ELF-1 (cell line): ENCODE measurements around the gene TGFBI.
A peak's percentile ranks its signal among the peaks of the same experiment; 100 is the strongest.

Experiments used
- DNase-seq: peaks from one replicate; pipeline ENCODE4 v3.0.0-alpha.2; 2016; ENCODE audit warnings: low read depth, low spot score

The TGFBI gene

GRCh38 chr5:136087961-136088871 is 59.4 kb downstream of the TGFBI start:
- DNase-seq: no peak

GRCh38 chr5:136089791-136090190 is 61.0 kb downstream of the TGFBI start:
- no peak for DNase-seq

- DNase-seq: no peak
These were observed 61.5 kb downstream of the TGFBI start for GRCh38 chr5:136090319-136090718.

GRCh38 chr5:136094189-136094912 is 65.6 kb downstream of the TGFBI start:
- DNase-seq: no peak

DNA sequence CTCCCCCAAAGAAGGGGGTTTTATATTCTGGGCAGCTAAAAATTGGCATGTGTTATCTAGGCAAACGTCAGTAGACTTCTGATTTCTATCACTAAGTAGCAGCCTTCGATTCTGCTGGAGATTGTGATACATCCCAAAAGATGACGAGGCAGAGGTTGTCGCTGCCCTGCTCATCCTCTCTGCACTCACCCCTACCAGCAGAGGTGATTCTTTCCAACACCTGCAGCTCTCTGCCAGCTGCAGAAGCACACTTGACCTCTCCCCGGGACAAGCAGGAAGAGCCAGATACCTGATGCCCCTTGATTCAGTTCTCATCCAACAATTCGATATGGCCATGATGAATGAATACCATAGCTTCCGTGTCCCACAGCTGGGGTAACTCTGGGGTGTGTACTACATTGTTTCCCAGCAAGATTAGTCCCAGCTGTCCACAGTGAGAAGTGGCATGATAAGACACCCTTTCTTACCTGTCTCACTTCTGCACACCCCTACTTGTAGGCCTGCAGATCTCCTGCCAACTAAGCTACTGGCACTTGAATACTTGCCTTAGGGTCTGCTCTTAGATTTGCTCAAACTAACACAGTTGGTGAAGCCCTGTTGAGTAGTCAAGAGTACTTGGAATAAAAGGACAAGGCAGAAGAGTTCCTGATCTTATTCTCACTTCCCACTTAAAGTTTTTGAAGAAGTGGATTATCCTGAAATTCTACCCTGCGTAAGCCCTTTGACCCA is 66.3 kb downstream of the TGFBI start:
- DNase-seq: no peak

GRCh38 chr5:136098176-136098575 is 69.4 kb downstream of the TGFBI start:
- DNase-seq: peak; percentile 51

- no peak for DNase-seq
These were observed 71.1 kb downstream of the TGFBI start for GRCh38 chr5:136099870-136100269.

DNA sequence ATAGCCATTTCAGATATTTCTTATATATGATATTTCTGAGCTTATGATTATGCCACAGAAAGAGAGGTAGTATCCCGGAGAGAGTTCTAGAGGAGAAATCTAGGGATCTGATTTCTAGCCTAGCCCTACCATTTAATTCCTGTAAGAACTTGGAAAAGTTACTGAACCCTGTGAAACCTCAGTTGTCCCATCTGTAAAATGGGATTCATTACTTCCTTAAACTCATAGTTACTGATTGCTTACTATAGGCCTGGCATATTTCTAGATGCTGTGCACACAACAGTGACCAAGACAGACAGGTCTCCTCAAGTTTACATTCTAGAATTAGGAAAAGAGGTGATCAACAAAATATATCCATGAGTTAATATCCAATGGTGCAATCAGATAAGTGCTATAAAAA is 73.1 kb downstream of the TGFBI start:
- no peak for DNase-seq

GRCh38 chr5:136103118-136103517 is 74.3 kb downstream of the TGFBI start:
- no peak for DNase-seq

DNA sequence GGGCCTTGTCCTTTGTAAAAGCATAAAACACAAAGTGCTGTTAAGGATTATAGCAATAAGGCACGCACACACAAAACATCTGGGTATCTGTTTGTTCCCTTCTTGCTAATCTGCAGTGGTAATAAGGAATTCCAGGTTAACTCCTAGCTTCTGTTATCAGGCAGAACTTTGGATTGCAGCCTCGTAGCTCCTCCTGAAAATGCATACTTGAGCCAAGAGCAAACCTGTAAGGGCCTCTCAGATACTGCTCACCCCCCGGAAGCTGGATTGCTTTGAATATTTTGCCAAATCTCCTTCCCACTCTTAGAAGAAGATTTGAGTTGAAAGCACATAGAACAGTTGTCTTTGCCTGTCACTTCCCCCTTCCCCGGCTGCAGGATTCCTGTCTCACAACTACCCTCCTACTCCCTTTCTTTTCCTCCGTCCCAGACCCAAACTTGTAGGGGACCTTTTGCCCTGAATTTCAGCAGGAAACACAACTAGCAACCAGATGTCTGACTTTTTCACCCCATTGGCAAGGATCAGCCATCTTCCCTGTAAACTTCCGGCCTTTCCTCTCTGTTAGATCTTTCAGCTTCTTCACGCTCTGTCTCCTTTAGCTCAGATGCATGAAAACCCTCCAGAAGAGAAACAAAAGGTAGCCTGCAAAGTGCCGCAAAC is 75.6 kb downstream of the TGFBI start:
- DNase-seq: no peak

- no peak for DNase-seq
These were observed 77.7 kb downstream of the TGFBI start for GRCh38 chr5:136106351-136107031.

- DNase-seq: no peak
These were observed 79.4 kb downstream of the TGFBI start for GRCh38 chr5:136108180-136108611.

- no peak for DNase-seq
These were observed 80.0 kb downstream of the TGFBI start for GRCh38 chr5:136108766-136109165.

DNA sequence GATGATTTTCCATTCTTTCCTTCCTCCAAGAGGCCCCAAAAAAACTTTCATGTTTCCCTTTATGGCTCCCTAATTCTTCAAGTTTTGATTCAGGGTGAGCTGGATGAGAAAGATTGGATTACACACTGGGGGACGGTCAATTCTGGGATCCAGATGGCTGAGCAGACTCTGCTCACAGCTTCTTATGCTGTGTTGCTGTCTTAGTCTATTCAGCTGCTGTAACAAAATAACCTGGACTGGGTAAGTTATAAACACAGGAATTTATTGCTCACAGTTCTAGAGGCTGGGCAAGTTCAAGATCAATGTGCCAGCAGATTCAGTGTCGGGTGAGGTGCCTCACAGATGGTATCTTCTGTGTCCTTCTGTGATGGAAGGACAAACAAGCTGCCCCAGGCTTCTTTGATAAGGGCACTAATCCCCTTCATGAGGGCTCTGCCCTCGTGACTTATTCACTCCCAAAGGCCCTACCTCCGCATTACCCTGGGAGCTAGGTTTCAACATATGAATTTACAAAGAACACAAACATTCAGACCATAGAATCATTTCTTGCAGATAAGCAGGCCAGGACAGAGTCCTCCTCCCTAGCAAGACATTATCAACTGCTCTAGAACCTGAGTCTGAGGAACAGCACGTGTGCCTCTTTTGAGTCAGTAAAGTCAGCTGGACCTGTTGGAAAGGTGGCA is 80.8 kb downstream of the TGFBI start:
- no peak for DNase-seq
